GM12891 (cell line): ENCODE results near the gene ANO4.

Experiments used
- PAX5 ChIP-seq: IDR thresholded peaks from 2 replicates; pipeline ENCODE4 v1.6.1; 2011; ENCODE audit warnings: low read length, moderate library complexity, mild to moderate bottlenecking; ENCODE audit not compliant: insufficient read depth, severe bottlenecking
- POLR2A ChIP-seq: IDR thresholded peaks from 2 replicates; pipeline ENCODE4 v1.6.1; 2011; ENCODE audit warnings: low read depth, low read length, control low read depth
- POLR2AphosphoS5 ChIP-seq: IDR thresholded peaks from 2 replicates; pipeline ENCODE4 v1.6.1; 2011; ENCODE audit warnings: low read depth, low read length, control low read depth
- SPI1 ChIP-seq: IDR thresholded peaks from 2 replicates; pipeline ENCODE4 v1.6.1; 2011; ENCODE audit warnings: low read depth, low read length, control low read depth
- TAF1 ChIP-seq: IDR thresholded peaks from 2 replicates; pipeline ENCODE4 v1.6.1; 2011; ENCODE audit warnings: low read depth, low read length, control low read depth

- TF ChIP-seq POLR2A = no peak
- TF ChIP-seq TAF1 = no peak
- no peak for TF ChIP-seq POLR2AphosphoS5
- TF ChIP-seq PAX5 = no peak
- no peak for TF ChIP-seq SPI1
These were observed 33.4 kb downstream of the ANO4 start for GRCh38 chr12:100827901-100828520.
